ENCODE results near the gene CSF3. TPM values are rescaled to one million over a fixed set of nuclear protein-coding genes. Genes with fewer than 3 reads are reported as not detected.

Gene CSF3
- total RNA-seq, 1 experiment from 2014 or later: not detected

GRCh38 chr17:40025991-40026815 is 11.0 kb downstream of the CSF3 start:
- peaks cover 35 to 75% (median 68%) of the 10 kb centered on the region in 3 experiments; a peak in 6 of 7 replicates for H3K36me3 Mint-ChIP-seq (ENCODE audit: insufficient read depth in 1 of 3, low read depth in 3 of 3)
- Histone ChIP-seq H3K9me3 (ENCODE audit: control insufficient read depth, low read depth, low read length) (no peaks in the 10 kb centered on the region), H3K23me2 (ENCODE audit: insufficient read length, low read depth, low read length, poor library complexity, severe bottlenecking) (no peaks in the 10 kb centered on the region), H2AFZ (ENCODE audit: low read length) (no peak overlapping the region), H3K4me2 (ENCODE audit: insufficient read depth, insufficient read length, low read length) (no peak overlapping the region), H3K9ac (ENCODE audit: extremely low read depth, insufficient read length, low read length) (no peak overlapping the region), H3K18ac (ENCODE audit: insufficient read length, low read depth, low read length) (no peak overlapping the region), H4K91ac (ENCODE audit: insufficient read length, low read depth, low read length) (no peak overlapping the region), H2BK20ac (ENCODE audit: low read depth, low read length, poor library complexity, severe bottlenecking) (no peak overlapping the region), H3K27ac (ENCODE audit: insufficient read length, low read depth, low read length) (no peak overlapping the region), H3K27me3 (ENCODE audit: insufficient read depth, low read length) (no peaks in the 10 kb centered on the region), H3K4me1 (ENCODE audit: insufficient read depth, low read length) (no peaks in the 10 kb centered on the region), H3K56ac (ENCODE audit: insufficient read length, low read depth, low read length) (no peak overlapping the region), H4K20me1 (ENCODE audit: control insufficient read depth, insufficient read depth, insufficient read length) (no peaks in the 10 kb centered on the region), H4K8ac (replicated peaks; ENCODE audit: insufficient read length, low read depth, low read length) (no peak overlapping the region), H2BK12ac (ENCODE audit: insufficient read length, low read depth, low read length) (no peak overlapping the region), H2BK120ac (ENCODE audit: low read depth, low read length, poor library complexity, severe bottlenecking) (no peak overlapping the region), H3K79me1 (ENCODE audit: insufficient read depth, low read depth, low read length, poor library complexity, severe bottlenecking) (no peaks in the 10 kb centered on the region), H4K5ac (ENCODE audit: insufficient read length, low read depth, low read length) (no peak overlapping the region), H2AK5ac (ENCODE audit: insufficient read length, low read length) (no peak overlapping the region), H3T11ph (ENCODE audit: low read length) (no peak overlapping the region), H3K14ac (ENCODE audit: insufficient read depth, low read length) (no peak overlapping the region; the same call in 1 of the 2 replicates), H2BK5ac (ENCODE audit: insufficient read length, low read length) (no peak overlapping the region), H2BK15ac (ENCODE audit: low read depth, low read length) (no peak overlapping the region), H3K4ac (ENCODE audit: low read depth, low read length) (no peak overlapping the region), H3K79me2 (ENCODE audit: insufficient read depth, low read length) (no peaks in the 10 kb centered on the region), H3K23ac (ENCODE audit: insufficient read length, low read depth, low read length) (no peak overlapping the region)
- TF ChIP-seq, protein P1, sequence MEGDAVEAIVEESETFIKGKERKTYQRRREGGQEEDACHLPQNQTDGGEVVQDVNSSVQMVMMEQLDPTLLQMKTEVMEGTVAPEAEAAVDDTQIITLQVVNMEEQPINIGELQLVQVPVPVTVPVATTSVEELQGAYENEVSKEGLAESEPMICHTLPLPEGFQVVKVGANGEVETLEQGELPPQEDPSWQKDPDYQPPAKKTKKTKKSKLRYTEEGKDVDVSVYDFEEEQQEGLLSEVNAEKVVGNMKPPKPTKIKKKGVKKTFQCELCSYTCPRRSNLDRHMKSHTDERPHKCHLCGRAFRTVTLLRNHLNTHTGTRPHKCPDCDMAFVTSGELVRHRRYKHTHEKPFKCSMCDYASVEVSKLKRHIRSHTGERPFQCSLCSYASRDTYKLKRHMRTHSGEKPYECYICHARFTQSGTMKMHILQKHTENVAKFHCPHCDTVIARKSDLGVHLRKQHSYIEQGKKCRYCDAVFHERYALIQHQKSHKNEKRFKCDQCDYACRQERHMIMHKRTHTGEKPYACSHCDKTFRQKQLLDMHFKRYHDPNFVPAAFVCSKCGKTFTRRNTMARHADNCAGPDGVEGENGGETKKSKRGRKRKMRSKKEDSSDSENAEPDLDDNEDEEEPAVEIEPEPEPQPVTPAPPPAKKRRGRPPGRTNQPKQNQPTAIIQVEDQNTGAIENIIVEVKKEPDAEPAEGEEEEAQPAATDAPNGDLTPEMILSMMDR (conservative IDR thresholded peaks at IDR 0.05): no peak
- WGBS (ENCODE audit: extremely low coverage, insufficient read length, low lambda C conversion rate): no CpG with 5 or more reads among the region's 22 CpGs
- H3K27me3 Mint-ChIP-seq (ENCODE audit: low read depth): no peaks in the 10 kb centered on the region
- peak overlapping the region in 1 of 2 experiments; percentile 12; a peak in 1 of 5 replicates for H3K4me3 Mint-ChIP-seq
- no peaks in the 10 kb centered on the region for H3K9me3 Mint-ChIP-seq
- no peak for DNase-seq
- no peak overlapping the region; a peak in 2 of 7 replicates for H3K27ac Mint-ChIP-seq
- peaks cover 1 to 7% of the 10 kb centered on the region in 2 experiments; a peak in 2 of 4 replicates for H3K4me1 Mint-ChIP-seq

All from H9 (cell line).